OCI-LY1 (cell line): ENCODE measurements around the gene PZP.

Experiments
- CTCF ChIP-seq: fragments of 200-600 bp; sonication (generic), shearing (Covaris generic); IDR thresholded peaks from 2 replicates; pipeline ENCODE4 v1.5.1; 2017; ENCODE audit warnings: mild to moderate bottlenecking, antibody characterized with exemption, low read length, moderate library complexity, mixed read lengths
- EZH2 ChIP-seq: fragments of 200-600 bp; sonication (generic), shearing (Covaris generic); IDR thresholded peaks from 2 replicates; pipeline ENCODE4 v1.8.0; 2017; ENCODE audit warnings: borderline replicate concordance, mixed run types, mild to moderate bottlenecking, antibody characterized with exemption, low read length, moderate library complexity, mixed read lengths

GRCh38 chr12:9133216-9133916 is 74.8 kb downstream of the PZP start:
- TF ChIP-seq CTCF (no peak), EZH2 (no peak)
